GDM1 (cell line): ENCODE results near the gene ITGB3BP.
A peak's percentile ranks its signal among the peaks of the same experiment; 100 is the strongest.

Experiments
- DNase-seq: peaks from one replicate; lab custom pipeline; 2025; lab: John Stamatoyannopoulos, UW

The ITGB3BP gene

GRCh38 chr1:63418101-63418500 lies 104.9 kb downstream of the ITGB3BP start:
- DNase-seq, result no peak

GRCh38 chr1:63414691-63415365 lies 108.2 kb downstream of the ITGB3BP start:
- no peak for DNase-seq

DNA sequence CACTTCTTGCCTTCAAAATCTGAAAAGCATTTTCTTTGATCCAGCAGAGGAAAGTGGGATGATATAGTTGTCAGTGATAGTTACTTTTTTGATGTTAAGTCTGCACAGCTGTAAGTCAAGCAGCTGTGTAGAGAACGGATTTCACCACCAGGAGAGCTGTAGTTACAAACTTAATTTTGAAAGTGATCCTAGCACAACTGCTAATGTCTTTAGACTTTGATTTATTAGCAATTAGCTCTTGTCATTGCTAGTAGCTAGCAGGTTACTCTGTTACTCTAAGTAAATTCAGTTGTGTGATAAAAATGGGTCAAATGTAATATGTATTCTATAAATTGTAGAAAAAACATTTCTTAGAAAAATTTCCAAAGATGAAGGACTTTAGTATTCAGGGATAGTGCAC lies 109.6 kb downstream of the ITGB3BP start:
- DNase-seq, result no peak

GRCh38 chr1:63411066-63411465 lies 112.0 kb downstream of the ITGB3BP start:
- DNase-seq, result no peak

DNA sequence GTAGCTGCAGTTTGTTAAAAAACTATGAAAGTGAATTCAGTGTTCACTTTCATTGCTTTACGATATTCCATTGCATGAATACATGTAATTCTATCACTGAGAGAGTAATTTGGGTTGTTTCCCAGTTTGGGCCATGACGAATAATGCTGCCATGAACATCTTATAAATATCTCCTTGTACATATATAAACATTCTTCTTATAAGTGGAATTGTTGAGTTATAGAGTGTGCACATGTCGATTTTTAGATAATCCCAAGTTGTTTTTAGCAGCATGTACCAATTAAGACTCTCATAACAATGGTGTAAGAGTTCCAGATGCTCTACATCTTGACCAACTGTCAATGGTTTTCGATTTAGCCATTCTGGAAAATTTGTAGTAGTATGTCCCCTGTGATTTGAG lies 114.7 kb downstream of the ITGB3BP start:
- no peak for DNase-seq

DNA sequence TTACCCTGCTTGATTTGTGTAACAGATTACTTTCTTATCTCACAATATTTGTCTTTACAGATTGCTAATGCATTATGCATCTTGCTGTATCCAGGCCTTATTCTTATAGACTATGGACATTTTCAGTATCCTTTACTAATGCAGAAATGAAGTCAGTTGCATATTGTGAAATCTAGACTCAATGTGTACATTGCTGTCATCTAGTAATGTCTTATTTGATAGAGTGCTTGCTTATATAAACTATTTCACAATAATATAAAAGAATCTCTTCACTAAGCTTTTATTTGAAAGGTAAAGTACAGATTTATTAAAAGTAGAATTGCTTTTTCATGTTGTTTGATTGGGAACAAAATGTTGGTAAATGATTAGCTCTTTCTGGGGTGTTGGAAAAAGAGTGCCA lies 116.0 kb downstream of the ITGB3BP start:
- DNase-seq, result no peak

GRCh38 chr1:63405987-63406386 lies 117.0 kb downstream of the ITGB3BP start:
- DNase-seq, result no peak

GRCh38 chr1:63405021-63405420 lies 118.0 kb downstream of the ITGB3BP start:
- no peak for DNase-seq

- peak; percentile 17 for DNase-seq
These were observed 119.6 kb downstream of the ITGB3BP start for GRCh38 chr1:63403386-63403785.

DNA sequence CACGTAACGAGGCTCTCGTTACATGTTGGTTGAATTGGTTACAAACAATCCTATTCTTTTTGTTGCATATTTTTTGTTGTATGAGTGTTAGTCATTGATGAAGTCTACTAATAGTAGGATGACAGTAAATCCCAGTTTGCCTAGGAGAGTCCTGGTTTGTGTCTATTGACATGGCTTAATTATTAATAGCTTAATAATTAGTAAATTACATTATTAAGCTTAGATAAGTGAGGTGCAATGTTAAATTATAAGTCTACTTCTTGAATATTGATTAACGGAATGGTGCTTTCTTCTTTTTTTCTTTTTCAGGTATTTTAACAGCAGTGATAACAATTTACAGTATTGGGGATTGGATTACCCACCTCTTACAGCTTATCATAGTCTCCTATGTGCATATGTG lies 121.1 kb downstream of the ITGB3BP start:
- no peak for DNase-seq
